IMR-90 (cell line): ENCODE measurements around the gene SRRM3. TPM values are rescaled to one million over a fixed set of nuclear protein-coding genes. Genes with fewer than 3 reads are reported as not detected.

ENCODE experiments used
- ATAC-seq: fragments of 200-7000 bp; cut with Tn5 transposase; 2 replicates; pipeline ENCODE4 v1.9.1; 2020; ENCODE audit warnings: low read depth, mild to moderate bottlenecking, moderate library complexity
- BruUV-seq: library from RNA; stranded (reverse); fragments of 400-500 nt; replicated peaks from 2 replicates; lab custom pipeline; 2021; lab: Mats Ljungman, UMichigan
- CTCF ChIA-PET: fragments of 300-600 bp; formaldehyde crosslinking; extraction: SDS; loops from one replicate; lab custom pipeline; 2021; ENCODE audit warnings: antibody characterized with exemption; lab: Yijun Ruan, JAX
- POLR2A ChIA-PET: fragments of 300-600 bp; sonication (Branson Sonifier 250); formaldehyde crosslinking; loops from one replicate; lab custom pipeline; 2022; ENCODE audit warnings: antibody characterized with exemption; ENCODE audit not compliant: unreplicated experiment; lab: Charles Lee
- DNase-seq: peaks from one replicate; pipeline ENCODE4 v3.0.0; 2013
- H2AFZ ChIP-seq: replicated peaks from 2 replicates; pipeline ENCODE3; 2013; ENCODE audit warnings: low read length, mild to moderate bottlenecking; ENCODE audit not compliant: poor library complexity
- H2AK5ac ChIP-seq: 2 replicates; pipeline ENCODE4 v1.6.1; 2013; ENCODE audit warnings: low read depth, low read length, inconsistent platforms
- H2AK9ac ChIP-seq: replicated peaks from 2 replicates; pipeline ENCODE3; 2013; ENCODE audit warnings: mild to moderate bottlenecking, low read depth, low read length, moderate library complexity; ENCODE audit not compliant: poor library complexity
- H2BK120ac ChIP-seq: 2 replicates; pipeline ENCODE4 v1.6.1; 2013; ENCODE audit warnings: low read depth, low read length, inconsistent platforms
- H2BK15ac ChIP-seq: 3 replicates; pipeline ENCODE4 v1.6.1; 2013; ENCODE audit warnings: low read depth, low read length, inconsistent platforms
- H2BK20ac ChIP-seq: 2 replicates; pipeline ENCODE4 v1.6.1; 2013; ENCODE audit warnings: low read depth, mild to moderate bottlenecking, inconsistent platforms, low read length, moderate library complexity
- H2BK5ac ChIP-seq: 2 replicates; pipeline ENCODE4 v1.6.1; 2013; ENCODE audit warnings: mild to moderate bottlenecking, low read depth, low read length, inconsistent platforms; ENCODE audit not compliant: poor library complexity, severe bottlenecking
- H3K14ac ChIP-seq: replicated peaks from 2 replicates; pipeline ENCODE4 v1.6.1; 2013; ENCODE audit warnings: low read depth, low read length, inconsistent platforms
- H3K18ac ChIP-seq: 2 replicates; pipeline ENCODE4 v1.6.1; 2013; ENCODE audit warnings: low read depth, low read length, control low read depth
- H3K23ac ChIP-seq: 2 replicates; pipeline ENCODE4 v1.6.1; 2013; ENCODE audit warnings: low read depth, low read length, inconsistent platforms
- H3K27ac ChIP-seq: 2 replicates; pipeline ENCODE4 v1.5.1; 2013; ENCODE audit warnings: mild to moderate bottlenecking, control low read depth, low read length; ENCODE audit not compliant: insufficient read depth
- H3K27me3 ChIP-seq: 2 replicates; pipeline ENCODE4 v1.6.1; 2013; ENCODE audit warnings: low read length; ENCODE audit not compliant: control insufficient read depth, insufficient read depth
- H3K36me3 ChIP-seq: 2 replicates; pipeline ENCODE4 v1.6.1; 2013; ENCODE audit warnings: low read length, mixed read lengths; ENCODE audit not compliant: control insufficient read depth, insufficient read depth
- H3K4ac ChIP-seq: 2 replicates; pipeline ENCODE4 v1.6.1; 2013; ENCODE audit warnings: low read depth, low read length, inconsistent platforms
- H3K4me1 ChIP-seq: 2 replicates; pipeline ENCODE4 v1.6.1; 2013; ENCODE audit warnings: low read length, mixed read lengths; ENCODE audit not compliant: control insufficient read depth, insufficient read depth
- H3K4me2 ChIP-seq: 2 replicates; pipeline ENCODE4 v1.6.1; 2013; ENCODE audit warnings: low read depth, mild to moderate bottlenecking, control low read depth, low read length, moderate library complexity
- H3K4me3 ChIP-seq: 2 replicates; pipeline ENCODE4 v1.5.1; 2013; ENCODE audit warnings: low read depth, mild to moderate bottlenecking, control low read depth, low read length, moderate library complexity; ENCODE audit not compliant: insufficient read depth
- H3K56ac ChIP-seq: 2 replicates; pipeline ENCODE4 v1.6.1; 2013; ENCODE audit warnings: low read length, inconsistent platforms; ENCODE audit not compliant: insufficient read depth; ENCODE audit errors: extremely low read depth
- H3K79me1 ChIP-seq, 2 experiments: 2 replicates each; pipeline ENCODE4 v1.6.1; 2013; ENCODE audit warnings: low read length in 2 of 2, inconsistent platforms in 1 of 2, low read depth in 1 of 2
- H3K9ac ChIP-seq: 2 replicates; pipeline ENCODE4 v1.6.1; 2013; ENCODE audit warnings: low read depth, low read length, control low read depth
- H3K9me1 ChIP-seq: 2 replicates; pipeline ENCODE4 v1.6.1; 2013; ENCODE audit warnings: low read length, inconsistent platforms; ENCODE audit not compliant: insufficient read depth
- H3K9me3 ChIP-seq: 2 replicates; pipeline ENCODE4 v1.6.1; 2013; ENCODE audit warnings: low read length; ENCODE audit not compliant: control insufficient read depth, insufficient read depth
- H4K20me1 ChIP-seq: 2 replicates; pipeline ENCODE4 v1.6.1; 2013; ENCODE audit warnings: low read length, inconsistent platforms; ENCODE audit not compliant: insufficient read depth
- H4K5ac ChIP-seq: 2 replicates; pipeline ENCODE4 v1.6.1; 2013; ENCODE audit warnings: mild to moderate bottlenecking, low read depth, low read length, control low read depth
- H4K8ac ChIP-seq, 2 experiments: 2 replicates each; pipeline ENCODE4 v1.6.1; 2013; ENCODE audit warnings: low read depth in 2 of 2, low read length in 2 of 2, control low read depth in 1 of 2, inconsistent platforms in 1 of 2
- H4K91ac ChIP-seq: 2 replicates; pipeline ENCODE4 v1.6.1; 2013; ENCODE audit warnings: low read depth, low read length, inconsistent platforms; ENCODE audit not compliant: insufficient read depth
- MAFK ChIP-seq: IDR thresholded peaks from 2 replicates; pipeline ENCODE4 v1.6.1; 2012; ENCODE audit warnings: low read depth, low read length, improper control_type of control experiment
- MAZ ChIP-seq: IDR thresholded peaks from 2 replicates; pipeline ENCODE4 v1.6.1; 2012; ENCODE audit warnings: low read depth, mild to moderate bottlenecking, low read length, improper control_type of control experiment, moderate library complexity, borderline replicate concordance
- WGBS, 2 experiments: methylation state at CpG; one replicate each; pipeline versions ENCODE4 v1.1.5 to v1.1.7; 2013; ENCODE audit warnings: missing lambda C conversion rate in 2 of 2; ENCODE audit not compliant: insufficient read length in 1 of 2; ENCODE audit errors: extremely low coverage in 2 of 2; 5-methylcytosine and 5-hydroxymethylcytosine counted together
- dilution Hi-C: fragments of 300-500 bp; cut with HindIII; formaldehyde crosslinking; loops from one replicate; pipeline ENCODE4 v1.14.3; 2018; ENCODE audit warnings: low sequenced_read_pairs; ENCODE audit not compliant: unreplicated experiment
- in situ Hi-C: fragments of 300-500 bp; cut with MboI; formaldehyde crosslinking; loops from 3 replicates; pipeline ENCODE4 v1.14.3; 2019; ENCODE audit warnings: low sequenced_read_pairs, inconsistent platforms, mixed read lengths
- intact Hi-C: fragments of 100-400 bp; cut with micrococcal nuclease; formaldehyde crosslinking; loops from 2 replicates; pipeline ENCODE4 v1.10.0; 2022
- polyA plus RNA-seq, 3 experiments: library from polyadenylated mRNA; depleted of rRNA; stranded (reverse); fragments of >200 nt; gene quantifications; 2 replicates each; pipeline ENCODE4 v1.2.3, GENCODE V29; 2012; ENCODE audit warnings: low replicate concordance in 1 of 3
- total RNA-seq: library from RNA; depleted of rRNA; stranded (reverse); fragments of >200 nt; gene quantifications from 2 replicates; pipeline ENCODE4 v1.2.3, GENCODE V29; 2012

The SRRM3 gene
- total and polyA plus RNA-seq, 2 of the 4 experiments (the other 2 are of a cell fraction), result 0.18 to 2.5 TPM

GRCh38 chr7:76281706-76282343 lies 80.1 kb downstream of the SRRM3 start:
- peaks cover 5% of the 10 kb centered on the region; the same call in 1 of the 2 replicates for H3K36me3 ChIP-seq
- no peak overlapping the region for H3K18ac ChIP-seq
- dilution Hi-C loops (no loop called here), in situ Hi-C loops (no loop called here), intact Hi-C loops (no loop called here)
- peaks cover 3% of the 10 kb centered on the region; the same call in 1 of the 2 replicates for H3K9me3 ChIP-seq
- H4K91ac ChIP-seq, result no peak overlapping the region
- ChIA-PET POLR2A (no interaction called here), CTCF (interaction anchor here (0.7 to 0.9 kb wide), 2 partner anchors 9 to 32 kb away, joined by 3 to 4 read pairs; no protein-coding TSS in a partner anchor)
- H3K9ac ChIP-seq, result peak overlapping the region; percentile 55; the same call in 1 of the 2 replicates
- H2BK20ac ChIP-seq, result no peak overlapping the region
- H3K4me2 ChIP-seq, result peak overlapping the region; percentile 85
- H4K20me1 ChIP-seq, result no peaks in the 10 kb centered on the region
- H3K27me3 ChIP-seq, result peaks cover 41% of the 10 kb centered on the region
- H3K27ac ChIP-seq, result no peak overlapping the region
- no peak overlapping the region for H2BK15ac ChIP-seq
- DNase-seq (no peak), ATAC-seq (peak; percentile 3; the same call in 1 of the 2 replicates)
- no peak overlapping the region for H3K4ac ChIP-seq
- H2BK120ac ChIP-seq, result 0 out of 2 replicates have a peak overlapping the region, but pooled peaks have one; percentile 8
- no peak overlapping the region for H3K56ac ChIP-seq
- H2AFZ ChIP-seq, result peak overlapping the region; percentile 81
- no peak overlapping the region for H4K8ac ChIP-seq
- no peak overlapping the region for H4K5ac ChIP-seq
- BruUV-seq, result no TSS peak
- peak overlapping the region; percentile 91; the same call in 1 of the 2 replicates for H3K23ac ChIP-seq
- TF ChIP-seq MAZ, result no peak
- no peak for TF ChIP-seq MAFK
- WGBS, 2 experiments, result 0% methylated on average over 13 of the region's 36 CpGs; no CpG with 5 or more reads in 1 of the 2 experiments
- H3K79me1 ChIP-seq, result no peaks in the 10 kb centered on the region
- no peak overlapping the region for H3K14ac ChIP-seq
- peaks cover 2% of the 10 kb centered on the region for H3K4me1 ChIP-seq
- H3K9me1 ChIP-seq, result no peaks in the 10 kb centered on the region
- H2AK9ac ChIP-seq, result peak overlapping the region; percentile 28
- H2AK5ac ChIP-seq, result 0 out of 2 replicates have a peak overlapping the region, but pooled peaks have one; percentile 59
- peak overlapping the region; percentile 55 for H3K4me3 ChIP-seq
- no peak overlapping the region for H2BK5ac ChIP-seq
